ENCODE measurements around the gene OR4N2.
"Not testable (repeated sequence)": the region's sequence is repeated elsewhere in the genome, so short reads cannot be mapped to it uniquely, and the experiment has no call there.

The OR4N2 gene
- long read RNA-seq, donor 1, result 0 reads
- long read RNA-seq, donor 2, partial matches to known transcripts, result 0 of 2 reads
- long read RNA-seq, donor 2, other reads (novel, unspliced or antisense), result 0 of 2 reads
- long read RNA-seq, donor 3, result 0 reads
- long read RNA-seq, donor 4, result 0 reads
- long read RNA-seq, donor 5, result 0 reads
- long read RNA-seq, donor 6, result 0 reads
- long read RNA-seq, donor 7, result 0 reads
- long read RNA-seq, donor 8, result 0 reads

GRCh38 chr14:19803470-19803869, at the start of gene OR4N2:
OR4N2 (plus strand) TSS chr14:19803770; CDS start chr14:19827449, 23,679 bp downstream.
- DNase-seq, result not testable (repeated sequence)

GRCh38 chr14:19754172-19754571, 49.4 kb upstream of the OR4N2 start:
- no peak for DNase-seq

GRCh38 chr14:19771491-19771890, 32.1 kb upstream of the OR4N2 start:
- DNase-seq, result not testable (repeated sequence)

- no peak for DNase-seq
Observed at GRCh38 chr14:19771895-19772430, 31.6 kb upstream of the OR4N2 start.

- DNase-seq, result not testable (repeated sequence)
Observed at GRCh38 chr14:19772454-19772853, 31.1 kb upstream of the OR4N2 start.

- not testable (repeated sequence) for DNase-seq
Observed at GRCh38 chr14:19773204-19773603, 30.4 kb upstream of the OR4N2 start, which contains the start of gene OR4M1. OR4M1 (plus strand) TSS chr14:19773504; CDS start chr14:19780323, 6,819 bp downstream.

GRCh38 chr14:19775587-19775986, 28.0 kb upstream of the OR4N2 start:
- DNase-seq, result no peak

GRCh38 chr14:19785848-19786247, 17.7 kb upstream of the OR4N2 start:
- not testable (repeated sequence) for DNase-seq

GRCh38 chr14:19787318-19787717, 16.3 kb upstream of the OR4N2 start:
- DNase-seq, result not testable (repeated sequence)

- not testable (repeated sequence) for DNase-seq
Observed at GRCh38 chr14:19788150-19788549, 15.4 kb upstream of the OR4N2 start.

GRCh38 chr14:19796520-19797108, 7.0 kb upstream of the OR4N2 start:
- not testable (repeated sequence) for DNase-seq

- no peak for DNase-seq
Observed at GRCh38 chr14:19799880-19800279, 3.7 kb upstream of the OR4N2 start.

- no peak for DNase-seq
Observed at GRCh38 chr14:19800282-19801117, 3.1 kb upstream of the OR4N2 start.

- no peak for DNase-seq
Observed at GRCh38 chr14:19801118-19801464, 2.5 kb upstream of the OR4N2 start.

GRCh38 chr14:19813171-19813920, 9.8 kb downstream of the OR4N2 start:
- not testable (repeated sequence) for DNase-seq

GRCh38 chr14:19819879-19820278, 16.3 kb downstream of the OR4N2 start:
- DNase-seq, result not testable (repeated sequence)

GRCh38 chr14:19821016-19821415, 17.4 kb downstream of the OR4N2 start:
- DNase-seq, result not testable (repeated sequence)

- no peak for DNase-seq
Observed at GRCh38 chr14:19823178-19823577, 19.6 kb downstream of the OR4N2 start.

- DNase-seq, result no peak
Observed at GRCh38 chr14:19823765-19824164, 20.2 kb downstream of the OR4N2 start.

GRCh38 chr14:19827626-19828244, 24.2 kb downstream of the OR4N2 start:
- not testable (repeated sequence) for DNase-seq

- no peak for DNase-seq
Observed at GRCh38 chr14:19828314-19828713, 24.7 kb downstream of the OR4N2 start.

Data from right kidney (tissue), 9 donors.